NCI-H446 (cell line): ENCODE data around the gene PITX1.

Experiments used
- DNase-seq, 2 experiments: peaks; one replicate each; lab custom pipeline; 2025; lab: John Stamatoyannopoulos, UW

Gene PITX1

GRCh38 chr5:135029477-135030122 is 4.4 kb downstream of the PITX1 start:
- DNase-seq = no peak

- no peak for DNase-seq
These were observed 5.1 kb downstream of the PITX1 start for GRCh38 chr5:135028791-135029476.

GRCh38 chr5:135027697-135028615 is 6.1 kb downstream of the PITX1 start:
- no peak for DNase-seq

GRCh38 chr5:135027266-135027696 is 6.7 kb downstream of the PITX1 start:
- no peak for DNase-seq

GRCh38 chr5:135026645-135027265 is 7.3 kb downstream of the PITX1 start:
- no peak for DNase-seq

- no peak for DNase-seq
These were observed 8.0 kb downstream of the PITX1 start for GRCh38 chr5:135025730-135026644.

GRCh38 chr5:135024956-135025729 is 8.9 kb downstream of the PITX1 start:
- DNase-seq = no peak

GRCh38 chr5:135020111-135020895 is 13.7 kb downstream of the PITX1 start:
- DNase-seq = no peak

GRCh38 chr5:135019314-135019713 is 14.7 kb downstream of the PITX1 start:
- DNase-seq = no peak

GRCh38 chr5:135018457-135018856 is 15.6 kb downstream of the PITX1 start:
- DNase-seq = no peak

GRCh38 chr5:135016861-135017290 is 17.2 kb downstream of the PITX1 start:
- peak in 1 of 2 experiments; percentile 43 for DNase-seq

- no peak for DNase-seq
These were observed 18.1 kb downstream of the PITX1 start for GRCh38 chr5:135015942-135016341.

- DNase-seq = peak; percentile 82 to 91
These were observed 20.0 kb downstream of the PITX1 start for GRCh38 chr5:135013947-135014570.

GRCh38 chr5:135013445-135013844 is 20.6 kb downstream of the PITX1 start:
- no peak for DNase-seq

- DNase-seq = peak in 1 of 2 experiments; percentile 30
These were observed 21.1 kb downstream of the PITX1 start for GRCh38 chr5:135012951-135013391.

- DNase-seq = no peak
These were observed 21.9 kb downstream of the PITX1 start for GRCh38 chr5:135012033-135012588.

- no peak for DNase-seq
These were observed 22.5 kb downstream of the PITX1 start for GRCh38 chr5:135011355-135012032.
